Sigmoid colon (tissue), 7 donors: Measurements from ENCODE around the gene TMEM74B. TPM values are rescaled to one million over a fixed set of nuclear protein-coding genes. Genes with fewer than 3 reads are reported as not detected.

Experiments used
- DNase-seq: peaks from one replicate; pipeline ENCODE4 v3.0.0-alpha.2; 2019
- H3K27ac ChIP-seq, 4 donors: fragments of 200-600 bp; sonication (generic); one replicate each; pipeline ENCODE4 v1.5.1; 2016 to 2019; ENCODE audit warnings: mild to moderate bottlenecking in 1 of 4
- H3K27me3 ChIP-seq, 3 donors: fragments of 200-600 bp; sonication (generic); one replicate each; pipeline ENCODE4 v1.5.1; 2019; ENCODE audit warnings: mild to moderate bottlenecking in 1 of 3
- H3K36me3 ChIP-seq, 4 donors: fragments of 200-600 bp; sonication (generic); one replicate each; pipeline ENCODE4 v1.5.1; 2016 to 2019
- H3K4me1 ChIP-seq, 4 donors: fragments of 200-600 bp; sonication (generic); one replicate each; pipeline ENCODE4 v1.5.1; 2017 to 2019
- H3K4me3 ChIP-seq, 4 donors: fragments of 200-600 bp; sonication (generic); one replicate each; pipeline ENCODE4 v1.5.1; 2017 to 2019; ENCODE audit warnings: mild to moderate bottlenecking in 2 of 4, moderate library complexity in 1 of 4
- H3K9me3 ChIP-seq, 4 donors: fragments of 200-600 bp in 3 of 4; sonication (generic) in 3 of 4; one replicate each; pipeline versions ENCODE4 v1.5.1 to v1.6.1; 2013 to 2019
- CTCF ChIP-seq, 4 experiments: fragments of 450-650 bp in 3 of 4; fragments of 200-600 bp in 1 of 4; IDR thresholded peaks; one replicate each; pipeline ENCODE4 v1.5.1; 2016 to 2019; ENCODE audit warnings: antibody characterized with exemption in 4 of 4, mild to moderate bottlenecking in 3 of 4, moderate library complexity in 2 of 4
- EP300 ChIP-seq, 4 donors: sonication (generic); formaldehyde crosslinking; IDR thresholded peaks; one replicate each; pipeline ENCODE4 v1.6.1; 2017; ENCODE audit warnings: antibody characterized with exemption in 4 of 4
- POLR2A ChIP-seq, 2 donors: fragments of 450-650 bp; IDR thresholded peaks; one replicate each; pipeline ENCODE4 v1.6.1; 2016; ENCODE audit warnings: antibody characterized with exemption in 2 of 2, mild to moderate bottlenecking in 2 of 2, moderate library complexity in 2 of 2
- POLR2AphosphoS5 ChIP-seq, 4 donors: sonication (generic); formaldehyde crosslinking; IDR thresholded peaks; one replicate each; pipeline ENCODE4 v1.6.1; 2017; ENCODE audit warnings: antibody characterized with exemption in 4 of 4
- WGBS, 2 donors: extraction: QIAGEN DNeasy Blood & Tissue Kit; methylation state at CpG; one replicate each; pipeline ENCODE4 v1.1.7; 2013; 5-methylcytosine and 5-hydroxymethylcytosine counted together
- intact Hi-C: fragments of 100-400 bp; cut with DNase I; formaldehyde crosslinking; loops from one replicate; pipeline ENCODE4 v1.15.1; 2023
- polyA plus RNA-seq, 3 donors: library from polyadenylated mRNA; stranded (reverse); fragments of 200-250 nt; gene quantifications; one replicate each; pipeline ENCODE4 v1.2.3, GENCODE V29; 2013
- total RNA-seq, 4 donors: library from RNA; depleted of rRNA; stranded (reverse); fragments of >200 nt; gene quantifications; one replicate each; pipeline ENCODE4 v1.1.0, GENCODE V29; 2016
- donor health status: healthy with polysubstance abuse.
- donor health status: Bipolar disorder and iron deficiency.
- donor health status: healthy.

TMEM74B gene
- total and polyA plus RNA-seq, 7 donors = 0.33 to 2.9 TPM; not detected in 5

- Histone ChIP-seq H3K4me3 (no peak overlapping the region), H3K27ac (no peak overlapping the region), H3K27me3 (no peaks in the 10 kb centered on the region), H3K36me3 (peaks cover 13 to 98% (median 53%) of the 10 kb centered on the region in 4 donors), H3K9me3 (no peaks in the 10 kb centered on the region), H3K4me1 (no peaks in the 10 kb centered on the region)
- no peak for TF ChIP-seq POLR2AphosphoS5 (IDR thresholded peaks at IDR 0.05)
- no peak for DNase-seq
- intact Hi-C loops = no loop called here
- 96 to 97% methylated on average over 5 of the region's 5 CpGs for WGBS, 2 donors
Measured at GRCh38 chr20:1169224-1169623, 15.6 kb downstream of the TMEM74B start.

GRCh38 chr20:1166948-1167720, 17.6 kb downstream of the TMEM74B start:
- Histone ChIP-seq H3K4me3 (no peak overlapping the region), H3K36me3 (peaks cover 21 to 98% (median 67%) of the 10 kb centered on the region in 4 donors), H3K27ac (no peak overlapping the region), H3K9me3 (no peaks in the 10 kb centered on the region), H3K4me1 (no peaks in the 10 kb centered on the region), H3K27me3 (no peaks in the 10 kb centered on the region)
- no peak for DNase-seq
- TF ChIP-seq POLR2A (IDR thresholded peaks at IDR 0.05) (no peak), EP300 (IDR thresholded peaks at IDR 0.05) (no peak), CTCF (IDR thresholded peaks at IDR 0.05) (no peak), POLR2AphosphoS5 (IDR thresholded peaks at IDR 0.05) (no peak)
- WGBS, 2 donors = 92 to 97% methylated on average over 1 of the region's 1 CpG
- intact Hi-C loops = no loop called here

- DNase-seq = no peak
- intact Hi-C loops = no loop called here
- H3K27me3 ChIP-seq = no peaks in the 10 kb centered on the region
- no peak for TF ChIP-seq POLR2A (IDR thresholded peaks at IDR 0.05)
- no peak for TF ChIP-seq CTCF (IDR thresholded peaks at IDR 0.05)
- no peak for TF ChIP-seq POLR2AphosphoS5 (IDR thresholded peaks at IDR 0.05)
- no peak for TF ChIP-seq EP300 (IDR thresholded peaks at IDR 0.05)
- no peak overlapping the region for H3K4me3 ChIP-seq
- H3K4me1 ChIP-seq = no peaks in the 10 kb centered on the region
- WGBS, 2 donors = 96% methylated on average over 9 of the region's 9 CpGs
- H3K9me3 ChIP-seq = no peaks in the 10 kb centered on the region
- no peak overlapping the region for H3K27ac ChIP-seq
- peaks cover 21 to 99% (median 66%) of the 10 kb centered on the region in 4 donors for H3K36me3 ChIP-seq
Measured at GRCh38 chr20:1165941-1166340, 18.8 kb downstream of the TMEM74B start.

GRCh38 chr20:1165521-1165920, 19.3 kb downstream of the TMEM74B start:
- H3K36me3 ChIP-seq = peaks cover 21 to 99% (median 66%) of the 10 kb centered on the region in 4 donors
- no peak overlapping the region for H3K27ac ChIP-seq
- DNase-seq = no peak
- H3K27me3 ChIP-seq = no peaks in the 10 kb centered on the region
- WGBS, 2 donors = 94 to 95% methylated on average over 1 of the region's 1 CpG
- no peaks in the 10 kb centered on the region for H3K4me1 ChIP-seq
- TF ChIP-seq POLR2AphosphoS5 (IDR thresholded peaks at IDR 0.05) = no peak
- no peak for TF ChIP-seq EP300 (IDR thresholded peaks at IDR 0.05)
- no peak for TF ChIP-seq POLR2A (IDR thresholded peaks at IDR 0.05)
- no peak for TF ChIP-seq CTCF (IDR thresholded peaks at IDR 0.05)
- no peaks in the 10 kb centered on the region for H3K9me3 ChIP-seq
- intact Hi-C loops = no loop called here
- H3K4me3 ChIP-seq = no peak overlapping the region

GRCh38 chr20:1164871-1165270, 19.9 kb downstream of the TMEM74B start:
- TF ChIP-seq POLR2AphosphoS5 (IDR thresholded peaks at IDR 0.05) = no peak
- TF ChIP-seq EP300 (IDR thresholded peaks at IDR 0.05) = no peak
- TF ChIP-seq CTCF (IDR thresholded peaks at IDR 0.05) = no peak
- TF ChIP-seq POLR2A (IDR thresholded peaks at IDR 0.05) = no peak
- no peaks in the 10 kb centered on the region for H3K9me3 ChIP-seq
- H3K4me3 ChIP-seq = no peak overlapping the region
- H3K27me3 ChIP-seq = no peaks in the 10 kb centered on the region
- H3K27ac ChIP-seq = no peak overlapping the region
- H3K36me3 ChIP-seq = peaks cover 21 to 99% (median 66%) of the 10 kb centered on the region in 4 donors
- no peak for DNase-seq
- intact Hi-C loops = no loop called here
- H3K4me1 ChIP-seq = no peaks in the 10 kb centered on the region
- WGBS, 2 donors = 94 to 97% methylated on average over 7 of the region's 7 CpGs
